ENCODE results near the gene TTLL5.

Gene TTLL5

DNA sequence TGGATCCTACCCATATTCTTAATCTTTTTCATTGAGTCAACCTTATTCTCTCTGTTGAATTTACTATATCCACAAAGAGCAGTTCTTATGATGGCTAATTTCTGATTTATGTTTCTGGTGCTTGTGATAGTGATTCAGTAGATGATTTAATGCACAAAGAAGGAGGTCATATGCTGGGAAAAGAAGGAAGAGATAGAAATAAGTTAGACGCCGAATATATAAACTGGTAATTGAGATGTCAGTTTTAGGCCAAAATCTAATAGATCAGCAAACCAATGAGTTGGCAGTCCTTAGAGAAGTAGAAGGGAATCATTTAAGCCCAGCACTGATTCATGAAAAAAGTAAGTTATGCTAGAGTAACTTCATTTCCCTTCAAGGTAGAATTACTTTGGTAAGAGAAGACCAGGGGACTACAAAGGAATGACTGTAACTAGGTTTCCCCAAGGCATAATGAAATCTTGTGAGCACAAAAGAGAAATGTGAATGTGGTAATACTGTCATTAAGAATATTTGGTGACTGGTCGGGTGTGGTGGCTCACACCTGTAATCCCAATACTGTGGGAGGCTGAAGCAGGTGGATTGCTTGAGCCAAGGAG is 188.4 kb downstream of the TTLL5 start:
- Histone ChIP-seq H3K9ac (ENCODE audit: low read length) (no peak overlapping the region), H3K79me2 (ENCODE audit: insufficient read depth, low read length) (no peaks in the 10 kb centered on the region), H3K9me2 (replicated peaks; ENCODE audit: insufficient read depth, low read length) (no peaks in the 10 kb centered on the region), H3K9me3 (ENCODE audit: insufficient read depth, low read length) (no peaks in the 10 kb centered on the region), H3K36me3 (ENCODE audit: low read length) (no peaks in the 10 kb centered on the region), H3K4me2 (ENCODE audit: low read depth, low read length, poor library complexity, severe bottlenecking) (no peak overlapping the region), H3F3A (ENCODE audit: insufficient read depth) (no peaks in the 10 kb centered on the region), H2AFZ (ENCODE audit: low read depth, low read length, severe bottlenecking) (no peak overlapping the region), H3K4me3 (ENCODE audit: insufficient read depth, low read length, poor library complexity, severe bottlenecking) (no peak overlapping the region), H3K27me3 (ENCODE audit: low read length) (no peaks in the 10 kb centered on the region), H3K27ac (ENCODE audit: low read depth, low read length) (no peak overlapping the region), H4K20me1 (ENCODE audit: low read depth, low read length) (no peaks in the 10 kb centered on the region)
- TF ChIP-seq, protein P1, sequence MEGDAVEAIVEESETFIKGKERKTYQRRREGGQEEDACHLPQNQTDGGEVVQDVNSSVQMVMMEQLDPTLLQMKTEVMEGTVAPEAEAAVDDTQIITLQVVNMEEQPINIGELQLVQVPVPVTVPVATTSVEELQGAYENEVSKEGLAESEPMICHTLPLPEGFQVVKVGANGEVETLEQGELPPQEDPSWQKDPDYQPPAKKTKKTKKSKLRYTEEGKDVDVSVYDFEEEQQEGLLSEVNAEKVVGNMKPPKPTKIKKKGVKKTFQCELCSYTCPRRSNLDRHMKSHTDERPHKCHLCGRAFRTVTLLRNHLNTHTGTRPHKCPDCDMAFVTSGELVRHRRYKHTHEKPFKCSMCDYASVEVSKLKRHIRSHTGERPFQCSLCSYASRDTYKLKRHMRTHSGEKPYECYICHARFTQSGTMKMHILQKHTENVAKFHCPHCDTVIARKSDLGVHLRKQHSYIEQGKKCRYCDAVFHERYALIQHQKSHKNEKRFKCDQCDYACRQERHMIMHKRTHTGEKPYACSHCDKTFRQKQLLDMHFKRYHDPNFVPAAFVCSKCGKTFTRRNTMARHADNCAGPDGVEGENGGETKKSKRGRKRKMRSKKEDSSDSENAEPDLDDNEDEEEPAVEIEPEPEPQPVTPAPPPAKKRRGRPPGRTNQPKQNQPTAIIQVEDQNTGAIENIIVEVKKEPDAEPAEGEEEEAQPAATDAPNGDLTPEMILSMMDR (IDR thresholded peaks at IDR 0.05; ENCODE audit: insufficient read depth, low read length, poor library complexity, severe bottlenecking) = no peak
- no peak for TF ChIP-seq EZH2phosphoT487 (conservative IDR thresholded peaks at IDR 0.05; ENCODE audit: low read length)

DNA sequence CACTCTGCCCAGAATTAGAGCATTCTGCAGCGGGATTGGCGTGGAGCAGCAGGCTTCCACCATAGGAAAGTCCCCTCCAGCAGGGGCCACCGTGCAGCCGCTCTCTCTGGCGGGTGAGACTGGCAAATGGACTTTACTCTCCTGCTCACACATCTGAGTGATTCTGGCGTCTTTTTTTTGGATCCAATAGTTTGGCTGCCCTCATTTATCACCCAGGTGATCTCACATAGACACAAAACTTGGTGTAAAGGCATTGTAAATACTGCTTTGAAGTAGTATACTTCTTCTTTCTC is 190.5 kb downstream of the TTLL5 start:
- Histone ChIP-seq H3F3A (ENCODE audit: insufficient read depth) (no peaks in the 10 kb centered on the region), H3K36me3 (ENCODE audit: low read length) (no peaks in the 10 kb centered on the region), H3K27me3 (ENCODE audit: low read length) (no peaks in the 10 kb centered on the region), H3K9me3 (ENCODE audit: insufficient read depth, low read length) (no peaks in the 10 kb centered on the region), H2AFZ (ENCODE audit: low read depth, low read length, severe bottlenecking) (no peak overlapping the region), H3K9me2 (replicated peaks; ENCODE audit: insufficient read depth, low read length) (no peaks in the 10 kb centered on the region), H3K9ac (ENCODE audit: low read length) (no peak overlapping the region), H3K27ac (ENCODE audit: low read depth, low read length) (no peak overlapping the region), H3K4me2 (ENCODE audit: low read depth, low read length, poor library complexity, severe bottlenecking) (no peak overlapping the region), H3K4me3 (ENCODE audit: insufficient read depth, low read length, poor library complexity, severe bottlenecking) (no peak overlapping the region), H3K79me2 (ENCODE audit: insufficient read depth, low read length) (no peaks in the 10 kb centered on the region), H4K20me1 (ENCODE audit: low read depth, low read length) (no peaks in the 10 kb centered on the region)
- no peak for TF ChIP-seq EZH2phosphoT487 (conservative IDR thresholded peaks at IDR 0.05; ENCODE audit: low read length)
- TF ChIP-seq, protein P1 (IDR thresholded peaks at IDR 0.05; ENCODE audit: insufficient read depth, low read length, poor library complexity, severe bottlenecking) = no peak

DNA sequence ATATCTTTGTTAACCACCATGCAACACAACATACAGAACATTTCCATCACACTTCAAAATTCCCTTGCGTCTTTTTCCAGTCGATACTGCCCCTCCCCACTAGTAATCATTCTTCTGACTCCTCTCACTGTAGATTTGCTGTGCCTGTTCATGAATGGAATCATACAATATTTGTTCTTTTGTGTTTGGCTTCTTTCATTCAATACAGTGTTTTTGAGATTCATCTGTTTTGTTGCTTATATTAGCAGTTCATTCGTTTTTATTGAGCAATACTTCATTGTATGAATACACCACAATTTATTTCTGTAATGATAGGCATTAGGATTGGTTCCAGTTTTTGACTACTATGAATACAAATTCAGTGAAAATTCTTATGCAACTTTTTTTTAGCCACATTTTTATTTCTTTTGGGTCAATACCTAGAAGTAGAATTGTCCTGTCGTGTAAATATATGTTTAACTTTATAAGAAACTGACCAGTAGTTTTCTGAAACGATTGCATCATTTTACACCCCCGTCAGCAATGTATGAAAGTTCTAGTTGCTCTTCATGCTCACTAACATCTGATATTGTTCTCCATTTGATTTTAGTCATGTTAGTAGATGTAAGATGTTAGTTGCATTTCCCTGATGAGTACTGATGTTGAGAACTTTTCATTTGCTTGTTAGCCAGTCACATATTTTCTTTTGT is 193.2 kb downstream of the TTLL5 start:
- Histone ChIP-seq H3K9ac (ENCODE audit: low read length) (no peak overlapping the region), H3K9me3 (ENCODE audit: insufficient read depth, low read length) (no peaks in the 10 kb centered on the region), H4K20me1 (ENCODE audit: low read depth, low read length) (no peaks in the 10 kb centered on the region), H2AFZ (ENCODE audit: low read depth, low read length, severe bottlenecking) (no peak overlapping the region), H3F3A (ENCODE audit: insufficient read depth) (no peaks in the 10 kb centered on the region), H3K9me2 (replicated peaks; ENCODE audit: insufficient read depth, low read length) (no peaks in the 10 kb centered on the region), H3K4me2 (ENCODE audit: low read depth, low read length, poor library complexity, severe bottlenecking) (no peak overlapping the region), H3K27me3 (ENCODE audit: low read length) (no peaks in the 10 kb centered on the region), H3K27ac (ENCODE audit: low read depth, low read length) (no peak overlapping the region), H3K36me3 (ENCODE audit: low read length) (no peaks in the 10 kb centered on the region), H3K79me2 (ENCODE audit: insufficient read depth, low read length) (no peaks in the 10 kb centered on the region), H3K4me3 (ENCODE audit: insufficient read depth, low read length, poor library complexity, severe bottlenecking) (no peak overlapping the region)
- TF ChIP-seq, protein P1 (IDR thresholded peaks at IDR 0.05; ENCODE audit: insufficient read depth, low read length, poor library complexity, severe bottlenecking) = no peak
- TF ChIP-seq EZH2phosphoT487 (conservative IDR thresholded peaks at IDR 0.05; ENCODE audit: low read length) = no peak

All from SU-DHL-6 (cell line).